GM23248 (cell line): ENCODE measurements around the gene HNF4A. TPM values are rescaled to one million over a fixed set of nuclear protein-coding genes. Genes with fewer than 3 reads are reported as not detected.

Source experiments
- DNase-seq: peaks from one replicate; pipeline ENCODE4 v3.0.0-alpha.2; 2015
- H2AFZ ChIP-seq: fragments of 200-600 bp; sonication (generic); 2 replicates; pipeline ENCODE4 v1.6.1; 2016; ENCODE audit warnings: antibody characterized with exemption
- H3F3A ChIP-seq: fragments of 200-600 bp; sonication (generic); 2 replicates; pipeline ENCODE4 v1.6.1; 2016; ENCODE audit warnings: mild to moderate bottlenecking, antibody characterized with exemption, mixed run types; ENCODE audit not compliant: insufficient read depth
- H3K27ac ChIP-seq: fragments of 200-600 bp; sonication (generic); 2 replicates; pipeline ENCODE4 v1.5.1; 2016; ENCODE audit warnings: mild to moderate bottlenecking
- H3K27me3 ChIP-seq: fragments of 200-600 bp; sonication (generic); replicated peaks from 2 replicates; pipeline ENCODE4 v1.6.1; 2016; ENCODE audit warnings: mild to moderate bottlenecking; ENCODE audit not compliant: insufficient read depth
- H3K36me3 ChIP-seq: fragments of 200-600 bp; sonication (generic); 2 replicates; pipeline ENCODE4 v1.6.1; 2016; ENCODE audit warnings: low read depth, mild to moderate bottlenecking
- H3K4me1 ChIP-seq: fragments of 200-600 bp; sonication (generic); 2 replicates; pipeline ENCODE4 v1.6.1; 2016; ENCODE audit warnings: mild to moderate bottlenecking; ENCODE audit not compliant: insufficient read depth
- H3K4me2 ChIP-seq: fragments of 200-600 bp; sonication (generic); one replicate; pipeline ENCODE4 v1.6.1; 2016; ENCODE audit warnings: mild to moderate bottlenecking; ENCODE audit not compliant: unreplicated experiment
- H3K4me3 ChIP-seq: fragments of 200-600 bp; sonication (generic); 2 replicates; pipeline ENCODE4 v1.5.1; 2016; ENCODE audit warnings: mild to moderate bottlenecking
- H3K79me2 ChIP-seq: fragments of 200-600 bp; sonication (generic); 2 replicates; pipeline ENCODE4 v1.6.1; 2016; ENCODE audit warnings: mild to moderate bottlenecking; ENCODE audit not compliant: insufficient read depth
- H3K9ac ChIP-seq: fragments of 200-600 bp; sonication (generic); 2 replicates; pipeline ENCODE4 v1.6.1; 2016; ENCODE audit warnings: mild to moderate bottlenecking
- H3K9me2 ChIP-seq: fragments of 200-600 bp; sonication (generic); 2 replicates; pipeline ENCODE4 v1.6.1; 2016; ENCODE audit warnings: mixed run types, mild to moderate bottlenecking, moderate library complexity; ENCODE audit not compliant: insufficient read depth
- H3K9me3 ChIP-seq: fragments of 200-600 bp; sonication (generic); one replicate; pipeline ENCODE4 v1.6.1; 2017; ENCODE audit warnings: low read depth
- H4K20me1 ChIP-seq: fragments of 200-600 bp; sonication (generic); 2 replicates; pipeline ENCODE4 v1.6.0; 2016; ENCODE audit not compliant: insufficient read depth
- EZH2 ChIP-seq: fragments of 200-600 bp; sonication (generic); IDR thresholded peaks from 2 replicates; pipeline ENCODE4 v1.6.1; 2018; ENCODE audit warnings: antibody characterized with exemption, mild to moderate bottlenecking; ENCODE audit not compliant: insufficient read depth, poor library complexity, severe bottlenecking
- EZH2phosphoT487 ChIP-seq: fragments of 200-600 bp; sonication (generic); IDR thresholded peaks from 2 replicates; pipeline ENCODE4 v1.6.1; 2018; ENCODE audit warnings: antibody characterized with exemption, moderate library complexity, mild to moderate bottlenecking, low read depth; ENCODE audit not compliant: insufficient read depth
- WGBS, 2 experiments: methylation state at CpG; one replicate each; pipeline ENCODE4 v1.1.6; 2015 to 2017; ENCODE audit warnings: low lambda C conversion rate in 2 of 2, low coverage in 1 of 2; ENCODE audit errors: missing lambda C conversion rate in 2 of 2; 5-methylcytosine and 5-hydroxymethylcytosine counted together
- in situ Hi-C: fragments of 300-500 bp; cut with MboI; formaldehyde crosslinking; loops from 2 replicates; pipeline ENCODE4 v1.15.0; 2020
- polyA plus RNA-seq: library from polyadenylated mRNA; unstranded; fragments of >200 nt; fragmentation: Nextera tagmentation; extraction: Ambion mirVana; gene quantifications from 2 replicates; pipeline ENCODE4 v1.2.1, GENCODE V29; 2016
- total RNA-seq: library from RNA; depleted of rRNA; stranded (reverse); fragments of >200 nt; shearing (Covaris generic); gene quantifications from 2 replicates; pipeline ENCODE4 v1.2.3, GENCODE V29; 2014

The HNF4A gene
- total and polyA plus RNA-seq, 2 experiments from 2014 or later = not detected

DNA sequence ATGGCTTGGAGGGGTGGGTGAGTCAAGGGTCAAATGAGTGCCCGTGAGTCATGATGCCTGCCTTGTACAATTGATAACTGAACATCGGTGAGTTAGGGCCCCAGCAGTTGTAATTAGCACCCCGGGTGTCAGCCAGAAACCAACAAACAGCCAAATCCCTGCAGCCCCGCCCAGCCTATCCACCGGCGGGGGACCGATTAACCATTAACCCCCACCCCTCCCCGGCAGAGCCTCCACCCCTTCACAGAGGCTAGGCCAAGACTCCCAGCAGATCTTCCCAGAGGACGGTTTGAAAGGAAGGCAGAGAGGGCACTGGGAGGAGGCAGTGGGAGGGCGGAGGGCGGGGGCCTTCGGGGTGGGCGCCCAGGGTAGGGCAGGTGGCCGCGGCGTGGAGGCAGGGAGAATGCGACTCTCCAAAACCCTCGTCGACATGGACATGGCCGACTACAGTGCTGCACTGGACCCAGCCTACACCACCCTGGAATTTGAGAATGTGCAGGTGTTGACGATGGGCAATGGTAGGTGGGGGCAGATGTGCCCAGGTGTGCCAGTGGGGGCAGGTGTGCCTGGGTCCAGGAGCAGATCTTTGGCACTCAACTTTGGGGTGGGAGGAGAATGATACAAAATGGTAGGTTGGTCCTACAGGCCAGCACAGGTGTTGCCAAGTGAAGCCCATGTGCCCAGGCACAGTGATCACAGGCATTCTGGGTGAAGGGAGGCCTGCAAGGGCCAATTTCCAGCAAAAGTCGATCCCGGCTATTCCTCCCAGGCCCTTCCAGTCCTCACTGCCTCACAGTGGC, 45.7 kb downstream of the HNF4A start:
- H4K20me1 ChIP-seq = no peaks in the 10 kb centered on the region
- whole genome bisulfite sequencing, 2 experiments = 82 to 86% methylated on average over 14 to 21 of the region's 23 CpGs
- no peaks in the 10 kb centered on the region for H3K36me3 ChIP-seq
- H3K4me1 ChIP-seq = peaks cover 8% of the 10 kb centered on the region; the same call in 1 of the 2 replicates
- no peaks in the 10 kb centered on the region for H3K79me2 ChIP-seq
- H3K9me3 ChIP-seq = no peaks in the 10 kb centered on the region
- no peak for DNase-seq
- in situ Hi-C loops = no loop called here
- H3F3A ChIP-seq = peaks cover 10% of the 10 kb centered on the region
- H3K27ac ChIP-seq = no peak overlapping the region
- H3K4me2 ChIP-seq = no peak overlapping the region
- H3K9ac ChIP-seq = no peak overlapping the region
- no peak overlapping the region for H2AFZ ChIP-seq
- TF ChIP-seq EZH2phosphoT487 (no peak), EZH2 (no peak)
- no peak overlapping the region for H3K4me3 ChIP-seq
- no peaks in the 10 kb centered on the region for H3K9me2 ChIP-seq
- H3K27me3 ChIP-seq = peaks cover 8% of the 10 kb centered on the region

DNA sequence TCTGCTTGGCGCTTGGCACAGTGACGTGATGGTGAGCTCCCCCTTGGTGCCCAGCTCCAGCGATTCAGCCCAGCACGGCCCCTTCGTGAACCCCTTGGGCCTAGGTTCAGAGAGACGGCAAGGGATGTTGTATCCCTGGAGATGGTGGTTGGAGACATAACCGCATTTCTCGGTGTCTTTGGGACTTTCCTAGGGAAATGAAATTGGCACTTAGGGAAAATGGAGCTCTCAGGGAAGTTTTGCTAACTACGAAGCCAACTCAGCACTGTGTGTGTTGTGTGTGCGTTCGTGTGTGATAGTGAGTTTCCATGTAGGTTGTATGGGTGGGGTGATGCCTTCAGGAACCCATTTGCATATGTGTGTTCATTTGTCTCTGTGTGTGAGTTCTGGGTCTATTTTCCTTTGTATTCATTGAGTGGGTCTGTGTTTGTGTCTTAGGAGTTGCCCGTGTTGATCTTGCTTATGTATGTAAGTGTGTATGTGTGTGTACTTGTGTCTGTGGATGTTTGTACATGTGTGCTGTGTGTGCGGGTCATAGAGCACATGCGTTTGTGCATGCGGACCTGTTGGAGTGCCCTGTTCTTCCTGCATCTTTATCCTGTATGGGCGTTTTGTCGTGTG, 46.4 kb downstream of the HNF4A start:
- Histone ChIP-seq H4K20me1 (no peaks in the 10 kb centered on the region), H3K9me3 (no peaks in the 10 kb centered on the region), H3K4me2 (no peak overlapping the region), H3K79me2 (no peaks in the 10 kb centered on the region), H3K9me2 (no peaks in the 10 kb centered on the region), H3K27me3 (peaks cover 8% of the 10 kb centered on the region), H3F3A (peaks cover 10% of the 10 kb centered on the region), H2AFZ (no peak overlapping the region), H3K36me3 (no peaks in the 10 kb centered on the region), H3K4me3 (no peak overlapping the region), H3K4me1 (peaks cover 8% of the 10 kb centered on the region; the same call in 1 of the 2 replicates), H3K27ac (no peak overlapping the region), H3K9ac (no peak overlapping the region)
- no peak for DNase-seq
- in situ Hi-C loops = no loop called here
- TF ChIP-seq EZH2phosphoT487 (no peak), EZH2 (no peak)
- WGBS, 2 experiments = 88% methylated on average over 17 of the region's 17 CpGs

DNA sequence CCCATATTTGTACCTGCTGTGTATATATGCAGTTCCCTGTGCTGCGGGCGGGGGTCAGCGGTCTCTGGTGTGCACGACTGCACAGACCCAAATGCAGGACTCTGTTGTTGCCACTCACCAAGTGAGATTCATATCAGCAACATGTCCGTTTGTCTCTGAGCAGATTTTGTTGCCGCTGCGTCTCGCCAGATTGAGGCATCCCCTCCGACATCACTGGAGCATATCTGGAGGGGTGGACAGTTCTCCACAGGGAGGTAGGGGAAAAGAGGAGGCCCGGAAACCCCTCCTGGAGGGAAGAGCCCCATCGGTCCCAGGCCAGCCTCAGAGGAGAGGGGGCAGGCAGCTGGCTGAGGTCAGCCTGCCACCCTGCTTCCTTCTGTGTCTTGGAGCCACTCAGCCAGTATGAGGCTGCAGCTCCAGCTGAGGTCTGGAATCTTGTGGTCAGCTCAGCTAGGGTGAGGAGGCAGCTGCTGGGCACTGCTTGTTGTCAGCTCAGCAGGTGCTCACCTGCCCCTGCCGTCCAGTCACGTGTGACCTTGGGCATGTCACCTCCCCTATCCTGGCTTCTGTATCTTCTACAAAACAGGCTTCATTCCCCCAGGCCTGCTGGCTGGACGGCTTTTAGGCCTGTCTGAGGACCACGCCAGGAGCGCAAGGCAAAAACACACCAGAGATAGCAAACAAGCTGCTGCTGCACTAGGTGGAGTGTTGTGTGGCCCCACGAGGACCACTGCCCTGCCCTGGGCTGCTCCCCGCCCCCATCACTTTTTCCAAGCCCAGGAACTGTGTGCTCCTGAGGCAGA, 47.1 kb downstream of the HNF4A start:
- DNase-seq = no peak
- Histone ChIP-seq H3K27me3 (peaks cover 8% of the 10 kb centered on the region), H3K9me3 (no peaks in the 10 kb centered on the region), H3K9ac (no peak overlapping the region), H2AFZ (no peak overlapping the region), H3K4me3 (no peak overlapping the region), H3K4me1 (peaks cover 12% of the 10 kb centered on the region; the same call in 1 of the 2 replicates), H3F3A (peaks cover 6% of the 10 kb centered on the region), H3K27ac (no peak overlapping the region), H4K20me1 (no peaks in the 10 kb centered on the region), H3K79me2 (no peaks in the 10 kb centered on the region), H3K36me3 (no peaks in the 10 kb centered on the region), H3K9me2 (no peaks in the 10 kb centered on the region), H3K4me2 (no peak overlapping the region)
- TF ChIP-seq EZH2phosphoT487 = no peak
- TF ChIP-seq EZH2 = no peak
- WGBS, 2 experiments = 68 to 71% methylated on average over 18 of the region's 18 CpGs
- in situ Hi-C loops = no loop called here
